Measurements from ENCODE around the gene TCF12. TPM values are rescaled to one million over a fixed set of nuclear protein-coding genes. Genes with fewer than 3 reads are reported as not detected.

Gene TCF12
- total RNA-seq, 4 donors from 2014 or later, result 105 to 446 (median 180) TPM

DNA sequence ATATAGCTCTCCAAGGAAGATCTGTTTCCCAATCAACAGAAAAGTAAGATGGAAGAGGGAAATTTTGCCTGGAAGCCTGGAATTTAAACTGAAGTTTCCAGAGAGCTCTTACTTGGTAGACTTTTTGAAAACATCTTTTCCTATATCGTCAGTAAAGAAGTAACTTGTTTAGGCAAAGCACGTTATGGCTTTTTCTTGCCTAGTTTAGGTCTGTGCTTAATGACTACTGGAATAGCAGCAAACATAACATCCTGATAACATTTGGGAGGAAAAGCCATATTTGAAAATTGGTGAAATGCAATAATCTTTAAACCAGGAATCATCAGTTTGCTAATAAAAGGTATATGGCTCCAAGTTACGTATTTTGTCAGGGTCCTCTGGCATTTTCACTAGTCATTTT lies 297.4 kb downstream of the TCF12 start:
- peak overlapping the region in 1 of 4 donors; percentile 24 for H3K27ac ChIP-seq
- peaks cover 6 to 65% (median 24%) of the 10 kb centered on the region in 4 donors for H3K4me1 ChIP-seq
- intact Hi-C loops (cut with DNase I; ENCODE audit: low total_unique reads), result no loop called here
- no peaks in the 10 kb centered on the region for H3K27me3 ChIP-seq
- H3K4me3 ChIP-seq, result no peak overlapping the region
- in situ Hi-C loops (cut with MboI; ENCODE audit: low pct_ligation_motif_present in 1 of 4, low pct_unique_long_range_greater_than_20kb in 1 of 4, low sequenced_read_pairs in 3 of 4), result loop anchor here in 1 of 4 donors (10.0 kb wide), 1 partner anchor 71 kb away; no protein-coding TSS in a partner anchor
- no peak for DNase-seq
- no peaks in the 10 kb centered on the region for H3K36me3 ChIP-seq
- 82 to 89% methylated on average over 3 of the region's 3 CpGs for WGBS, 2 donors (ENCODE audit: low coverage in 1 of 2)
- no peaks in the 10 kb centered on the region for H3K9me3 ChIP-seq
- no peak for TF ChIP-seq POLR2AphosphoS5 (IDR thresholded peaks at IDR 0.05)
- no peak for TF ChIP-seq EP300 (IDR thresholded peaks at IDR 0.05; ENCODE audit: low read depth)
- TF ChIP-seq, protein P1, sequence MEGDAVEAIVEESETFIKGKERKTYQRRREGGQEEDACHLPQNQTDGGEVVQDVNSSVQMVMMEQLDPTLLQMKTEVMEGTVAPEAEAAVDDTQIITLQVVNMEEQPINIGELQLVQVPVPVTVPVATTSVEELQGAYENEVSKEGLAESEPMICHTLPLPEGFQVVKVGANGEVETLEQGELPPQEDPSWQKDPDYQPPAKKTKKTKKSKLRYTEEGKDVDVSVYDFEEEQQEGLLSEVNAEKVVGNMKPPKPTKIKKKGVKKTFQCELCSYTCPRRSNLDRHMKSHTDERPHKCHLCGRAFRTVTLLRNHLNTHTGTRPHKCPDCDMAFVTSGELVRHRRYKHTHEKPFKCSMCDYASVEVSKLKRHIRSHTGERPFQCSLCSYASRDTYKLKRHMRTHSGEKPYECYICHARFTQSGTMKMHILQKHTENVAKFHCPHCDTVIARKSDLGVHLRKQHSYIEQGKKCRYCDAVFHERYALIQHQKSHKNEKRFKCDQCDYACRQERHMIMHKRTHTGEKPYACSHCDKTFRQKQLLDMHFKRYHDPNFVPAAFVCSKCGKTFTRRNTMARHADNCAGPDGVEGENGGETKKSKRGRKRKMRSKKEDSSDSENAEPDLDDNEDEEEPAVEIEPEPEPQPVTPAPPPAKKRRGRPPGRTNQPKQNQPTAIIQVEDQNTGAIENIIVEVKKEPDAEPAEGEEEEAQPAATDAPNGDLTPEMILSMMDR (IDR thresholded peaks at IDR 0.05), result no peak
- TF ChIP-seq POLR2A (IDR thresholded peaks at IDR 0.05), result no peak

GRCh38 chr15:57216288-57216687 lies 297.8 kb downstream of the TCF12 start:
- 28 to 33% methylated on average over 2 of the region's 2 CpGs for WGBS, 2 donors (ENCODE audit: low coverage in 1 of 2)
- TF ChIP-seq, protein P1 (IDR thresholded peaks at IDR 0.05), result no peak
- no peak for TF ChIP-seq POLR2A (IDR thresholded peaks at IDR 0.05)
- no peak for TF ChIP-seq POLR2AphosphoS5 (IDR thresholded peaks at IDR 0.05)
- TF ChIP-seq EP300 (IDR thresholded peaks at IDR 0.05; ENCODE audit: low read depth), result no peak
- no peaks in the 10 kb centered on the region for H3K36me3 ChIP-seq
- H3K4me1 ChIP-seq, result peaks cover 6 to 65% (median 24%) of the 10 kb centered on the region in 4 donors
- intact Hi-C loops (cut with DNase I; ENCODE audit: low total_unique reads), result no loop called here
- no peaks in the 10 kb centered on the region for H3K27me3 ChIP-seq
- H3K9me3 ChIP-seq, result no peaks in the 10 kb centered on the region
- DNase-seq, result no peak
- H3K4me3 ChIP-seq, result no peak overlapping the region
- peak overlapping the region in 1 of 4 donors; percentile 24 for H3K27ac ChIP-seq
- in situ Hi-C loops (cut with MboI; ENCODE audit: low pct_ligation_motif_present in 1 of 4, low pct_unique_long_range_greater_than_20kb in 1 of 4, low sequenced_read_pairs in 3 of 4), result loop anchor here in 1 of 4 donors (10.0 kb wide), 1 partner anchor 71 kb away; no protein-coding TSS in a partner anchor

DNA sequence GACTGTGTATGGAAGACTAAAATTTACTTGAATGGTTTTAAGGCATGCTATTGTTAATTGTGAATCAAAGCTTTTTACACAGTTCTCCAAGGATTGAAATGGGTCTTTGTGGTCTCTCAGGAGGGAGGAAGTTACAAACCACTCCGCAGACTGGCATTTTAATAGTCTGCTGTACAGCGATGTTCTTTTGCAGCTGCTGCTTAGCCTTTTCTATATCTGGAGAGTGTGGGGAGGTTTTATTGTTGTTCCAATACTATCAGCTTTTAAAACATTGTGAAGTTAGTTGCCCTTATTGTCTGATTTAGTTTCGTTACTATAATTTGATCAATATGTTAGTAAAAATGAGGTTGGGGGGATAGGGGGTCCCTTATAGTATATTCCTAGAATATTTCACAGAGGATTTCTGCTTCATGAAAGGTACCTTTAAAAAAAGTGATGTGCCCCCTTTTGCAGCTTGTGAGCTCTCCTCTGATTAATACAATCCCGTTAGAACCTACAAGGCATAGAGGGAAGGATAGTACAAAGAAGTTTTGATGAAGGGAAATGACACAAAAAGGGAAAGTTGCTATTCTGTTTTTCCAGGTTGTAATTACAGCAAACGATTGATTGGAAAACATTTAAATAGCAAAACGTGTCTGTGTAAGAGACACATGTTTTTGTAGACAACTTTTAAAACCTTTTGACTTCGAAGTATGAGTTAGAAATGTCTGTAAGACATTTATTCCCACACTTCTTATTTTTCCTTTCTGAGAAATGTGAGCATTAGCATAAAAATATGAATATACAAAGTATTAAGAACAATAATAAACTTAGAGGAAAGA lies 299.5 kb downstream of the TCF12 start:
- H3K9me3 ChIP-seq, result no peaks in the 10 kb centered on the region
- H3K4me3 ChIP-seq, result no peak overlapping the region
- peak overlapping the region in 1 of 4 donors; percentile 0 for H3K27ac ChIP-seq
- TF ChIP-seq, protein P1 (IDR thresholded peaks at IDR 0.05), result no peak
- TF ChIP-seq POLR2AphosphoS5 (IDR thresholded peaks at IDR 0.05) (no peak), POLR2A (IDR thresholded peaks at IDR 0.05) (no peak), EP300 (IDR thresholded peaks at IDR 0.05; ENCODE audit: low read depth) (no peak)
- DNase-seq, result no peak
- 49 to 56% methylated on average over 6 to 7 of the region's 7 CpGs for WGBS, 2 donors (ENCODE audit: low coverage in 1 of 2)
- in situ Hi-C loops (cut with MboI; ENCODE audit: low pct_ligation_motif_present in 1 of 4, low pct_unique_long_range_greater_than_20kb in 1 of 4, low sequenced_read_pairs in 3 of 4) (loop anchor here in 1 of 4 donors (10.0 kb wide), 1 partner anchor 73 kb away; no protein-coding TSS in a partner anchor), intact Hi-C loops (cut with DNase I; ENCODE audit: low total_unique reads) (no loop called here)
- peaks cover 6 to 54% (median 23%) of the 10 kb centered on the region in 4 donors for H3K4me1 ChIP-seq
- H3K36me3 ChIP-seq, result no peaks in the 10 kb centered on the region
- no peaks in the 10 kb centered on the region for H3K27me3 ChIP-seq

DNA sequence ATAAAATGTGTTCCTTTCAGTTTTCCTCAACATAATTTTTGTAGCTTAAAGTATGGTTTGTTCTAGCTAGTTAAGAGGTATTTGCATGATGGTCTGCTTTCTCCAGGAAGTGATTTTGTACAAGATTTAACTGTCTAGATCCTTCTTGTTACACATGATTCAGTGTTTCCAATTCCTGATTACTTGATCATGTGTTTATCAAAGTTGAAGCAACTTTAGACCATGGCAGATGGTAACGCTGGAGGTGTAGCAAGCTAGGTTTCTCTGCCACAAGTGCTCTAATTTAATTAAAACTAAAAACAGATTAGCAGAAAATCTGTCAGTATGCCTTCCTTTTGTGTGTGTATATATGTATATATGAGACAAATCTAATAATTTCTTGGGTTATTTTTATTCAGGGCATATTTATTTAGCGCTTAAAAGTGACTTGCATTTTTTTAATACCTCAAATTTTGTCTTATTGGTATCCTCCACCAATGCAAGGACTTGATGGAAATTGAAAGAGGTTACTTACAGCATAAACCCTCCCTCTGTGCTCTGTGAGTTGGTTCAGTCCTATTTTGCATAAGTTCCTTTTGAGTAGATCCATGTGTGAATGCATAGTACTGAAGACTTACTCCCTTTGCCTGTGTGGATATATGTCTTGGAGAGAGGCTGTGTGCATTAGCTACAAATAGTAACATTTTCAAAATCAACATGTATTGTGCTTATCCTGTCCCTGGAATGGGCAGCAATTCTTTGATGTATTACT lies 300.6 kb downstream of the TCF12 start:
- intact Hi-C loops (cut with DNase I; ENCODE audit: low total_unique reads) (no loop called here), in situ Hi-C loops (cut with MboI; ENCODE audit: low pct_ligation_motif_present in 1 of 4, low pct_unique_long_range_greater_than_20kb in 1 of 4, low sequenced_read_pairs in 3 of 4) (loop anchor here in 1 of 4 donors (10.0 kb wide), 1 partner anchor 74 kb away; no protein-coding TSS in a partner anchor)
- DNase-seq, result no peak
- Histone ChIP-seq H3K4me1 (peaks cover 6 to 44% (median 16%) of the 10 kb centered on the region in 4 donors), H3K9me3 (no peaks in the 10 kb centered on the region), H3K4me3 (no peak overlapping the region), H3K36me3 (no peaks in the 10 kb centered on the region), H3K27ac (no peak overlapping the region), H3K27me3 (no peaks in the 10 kb centered on the region)
- TF ChIP-seq, protein P1 (IDR thresholded peaks at IDR 0.05), result no peak
- TF ChIP-seq POLR2AphosphoS5 (IDR thresholded peaks at IDR 0.05), result no peak
- TF ChIP-seq POLR2A (IDR thresholded peaks at IDR 0.05), result no peak
- TF ChIP-seq EP300 (IDR thresholded peaks at IDR 0.05; ENCODE audit: low read depth), result no peak
- 82 to 83% methylated on average over 2 of the region's 2 CpGs for WGBS, 2 donors (ENCODE audit: low coverage in 1 of 2)

All from transverse colon (tissue), 4 donors.